CD8-positive, alpha-beta memory T cell (primary cell): ENCODE measurements around the gene IRF1. TPM values are rescaled to one million over a fixed set of nuclear protein-coding genes. Genes with fewer than 3 reads are reported as not detected.

Source experiments
- CTCF ChIA-PET: fragments of 350-600 bp; sonication (Branson Sonifier 250); formaldehyde crosslinking; loops from one replicate; lab custom pipeline; 2021; ENCODE audit warnings: antibody characterized with exemption; lab: Charles Lee
- POLR2A ChIA-PET: fragments of 350-600 bp; sonication (Branson Sonifier 250); formaldehyde crosslinking; loops from one replicate; lab custom pipeline; 2021; ENCODE audit warnings: antibody characterized with exemption; lab: Charles Lee
- DNase-seq, 5 donors: peaks; one replicate each; pipeline versions ENCODE4 v3.0.0 to v3.0.0-alpha.2; 2020 to 2022; ENCODE audit warnings: mixed read lengths in 1 of 5
- H3K27ac ChIP-seq: one replicate; pipeline ENCODE4 v1.7.0; 2013; ENCODE audit warnings: low read depth, mild to moderate bottlenecking, low read length, moderate library complexity
- H3K27me3 ChIP-seq: 2 replicates; pipeline ENCODE4 v1.7.0; 2013; ENCODE audit warnings: low read length, mild to moderate bottlenecking; ENCODE audit not compliant: insufficient read depth, poor library complexity, severe bottlenecking
- H3K36me3 ChIP-seq: 2 replicates; pipeline ENCODE4 v1.7.0; 2013; ENCODE audit warnings: mild to moderate bottlenecking, low read length, moderate library complexity; ENCODE audit not compliant: insufficient read depth
- H3K4me1 ChIP-seq: 2 replicates; pipeline ENCODE4 v1.7.0; 2013; ENCODE audit warnings: mild to moderate bottlenecking, low read length, moderate library complexity; ENCODE audit not compliant: insufficient read depth
- H3K4me3 ChIP-seq: 2 replicates; pipeline ENCODE4 v1.7.0; 2013; ENCODE audit warnings: mild to moderate bottlenecking, low read length
- H3K9me3 ChIP-seq: 2 replicates; pipeline ENCODE4 v1.7.0; 2013; ENCODE audit warnings: mild to moderate bottlenecking, low read length
- H3K27ac Mint-ChIP-seq, 8 donors: one replicate each; pipeline ENCODE4 v1.8.0; 2020 to 2021; ENCODE audit warnings: mixed read lengths in 8 of 8, mild to moderate bottlenecking in 6 of 8, inconsistent platforms in 3 of 8, moderate library complexity in 3 of 8
- H3K27me3 Mint-ChIP-seq, 2 donors: one replicate each; pipeline ENCODE4 v1.8.0; 2020 to 2021; ENCODE audit warnings: mixed read lengths in 2 of 2, mild to moderate bottlenecking in 1 of 2, moderate library complexity in 1 of 2
- H3K36me3 Mint-ChIP-seq, 3 donors: one replicate each; pipeline ENCODE4 v1.8.0; 2020 to 2021; ENCODE audit warnings: mixed read lengths in 3 of 3, inconsistent platforms in 1 of 3, mild to moderate bottlenecking in 1 of 3
- H3K4me1 Mint-ChIP-seq, 3 donors: one replicate each; pipeline ENCODE4 v1.8.0; 2020 to 2021; ENCODE audit warnings: mixed read lengths in 3 of 3, inconsistent platforms in 1 of 3, mild to moderate bottlenecking in 1 of 3
- H3K4me3 Mint-ChIP-seq, 7 donors: one replicate each; pipeline ENCODE4 v1.8.0; 2020 to 2021; ENCODE audit warnings: mixed read lengths in 7 of 7, mild to moderate bottlenecking in 6 of 7, moderate library complexity in 4 of 7, inconsistent platforms in 2 of 7
- H3K9me3 Mint-ChIP-seq, 5 donors: one replicate each; pipeline ENCODE4 v1.8.0; 2020 to 2022; ENCODE audit warnings: mixed read lengths in 5 of 5, mild to moderate bottlenecking in 3 of 5, moderate library complexity in 2 of 5, inconsistent platforms in 1 of 5
- polyA plus RNA-seq: library from polyadenylated mRNA; unstranded; fragments of 300-500 nt; fragmentation: Illumina TruSeq; gene quantifications from one replicate; pipeline ENCODE4 v1.2.3, GENCODE V29; 2021
- total RNA-seq, 2 experiments: library from RNA; stranded (reverse); gene quantifications; one replicate each; pipeline ENCODE4 v1.2.3, GENCODE V29; 2021

IRF1 gene
- total and polyA plus RNA-seq, 3 experiments from 2014 or later, result 115 to 204 (median 121) TPM

- peak in 1 of 5 donors; percentile 79 for DNase-seq
- peaks cover 70 to 80% (median 77%) of the 10 kb centered on the region in 3 donors for H3K4me1 Mint-ChIP-seq
- peak overlapping the region; percentile 93 to 100 (median 96) for H3K27ac Mint-ChIP-seq
- Histone ChIP-seq H3K27me3 (no peaks in the 10 kb centered on the region), H3K4me3 (peak overlapping the region; percentile 88), H3K36me3 (peaks cover 49% of the 10 kb centered on the region), H3K4me1 (peaks cover 80% of the 10 kb centered on the region), H3K9me3 (no peaks in the 10 kb centered on the region), H3K27ac (peak overlapping the region; percentile 96)
- H3K27me3 Mint-ChIP-seq, result peaks cover 0 to 13% of the 10 kb centered on the region in 2 donors
- H3K4me3 Mint-ChIP-seq, result peak overlapping the region; percentile 88 to 99 (median 96)
- H3K36me3 Mint-ChIP-seq, result peaks cover 33 to 57% (median 44%) of the 10 kb centered on the region in 3 donors
- H3K9me3 Mint-ChIP-seq, result no peaks in the 10 kb centered on the region
- CTCF ChIA-PET, result interaction anchor here (1.1 to 14.5 kb wide), 21 partner anchors 10 to 120 kb away, joined by 3 to 222 read pairs (median 14); partner anchors contain the start of gene SLC22A5
- POLR2A ChIA-PET, result interaction anchor here (0.5 to 7.3 kb wide), 25 partner anchors 10 to 1632 kb away, joined by 3 to 104 read pairs (median 6); partner anchors contain the start of gene RAD50
Observed at GRCh38 chr5:132489871-132490483, 596 bp downstream of the IRF1 start.

- H3K36me3 Mint-ChIP-seq, result peaks cover 38 to 65% (median 49%) of the 10 kb centered on the region in 3 donors
- Histone ChIP-seq H3K4me1 (peaks cover 80% of the 10 kb centered on the region), H3K27ac (peak overlapping the region; percentile 96), H3K4me3 (peak overlapping the region; percentile 88), H3K27me3 (no peaks in the 10 kb centered on the region), H3K9me3 (no peaks in the 10 kb centered on the region), H3K36me3 (peaks cover 56% of the 10 kb centered on the region)
- H3K4me1 Mint-ChIP-seq, result peaks cover 68 to 79% (median 78%) of the 10 kb centered on the region in 3 donors
- peak in 3 of 5 donors; percentile 13 to 46 (median 21) for DNase-seq
- H3K27ac Mint-ChIP-seq, result peak overlapping the region; percentile 93 to 100 (median 96)
- H3K9me3 Mint-ChIP-seq, result no peaks in the 10 kb centered on the region
- H3K4me3 Mint-ChIP-seq, result peak overlapping the region; percentile 88 to 99 (median 96)
- POLR2A ChIA-PET, result interaction anchor here (0.6 to 7.3 kb wide), 15 partner anchors 10 to 1633 kb away, joined by 3 to 104 read pairs (median 7); no protein-coding TSS in a partner anchor
- peaks cover 0 to 15% of the 10 kb centered on the region in 2 donors for H3K27me3 Mint-ChIP-seq
- CTCF ChIA-PET, result interaction anchor here (1.6 to 14.5 kb wide), 16 partner anchors 11 to 102 kb away, joined by 3 to 222 read pairs (median 24); no protein-coding TSS in a partner anchor
Observed at GRCh38 chr5:132489051-132489770, 1.4 kb downstream of the IRF1 start.

GRCh38 chr5:132488590-132488989 lies 2.0 kb downstream of the IRF1 start:
- H3K36me3 Mint-ChIP-seq, result peaks cover 44 to 71% (median 53%) of the 10 kb centered on the region in 3 donors
- Histone ChIP-seq H3K9me3 (no peaks in the 10 kb centered on the region), H3K4me3 (peak overlapping the region; percentile 88), H3K4me1 (peaks cover 80% of the 10 kb centered on the region), H3K27ac (peak overlapping the region; percentile 96), H3K27me3 (no peaks in the 10 kb centered on the region), H3K36me3 (peaks cover 62% of the 10 kb centered on the region)
- H3K9me3 Mint-ChIP-seq, result no peaks in the 10 kb centered on the region
- H3K4me3 Mint-ChIP-seq, result peak overlapping the region; percentile 88 to 99 (median 96)
- peaks cover 68 to 79% (median 78%) of the 10 kb centered on the region in 3 donors for H3K4me1 Mint-ChIP-seq
- ChIA-PET CTCF (interaction anchor here (1.6 to 14.5 kb wide), 12 partner anchors 7 to 102 kb away, joined by 3 to 222 read pairs (median 61); no protein-coding TSS in a partner anchor), POLR2A (interaction anchor here (1.3 to 7.3 kb wide), 8 partner anchors 7 to 78 kb away, joined by 4 to 104 read pairs (median 60); no protein-coding TSS in a partner anchor)
- H3K27me3 Mint-ChIP-seq, result peaks cover 0 to 17% of the 10 kb centered on the region in 2 donors
- peak overlapping the region; percentile 93 to 100 (median 96) for H3K27ac Mint-ChIP-seq
- peak in 1 of 5 donors; percentile 4 for DNase-seq

GRCh38 chr5:132487841-132488555 lies 2.6 kb downstream of the IRF1 start:
- POLR2A ChIA-PET, result interaction anchor here (1.0 to 7.3 kb wide), 12 partner anchors 8 to 100 kb away, joined by 3 to 104 read pairs (median 13); no protein-coding TSS in a partner anchor
- Histone ChIP-seq H3K9me3 (no peaks in the 10 kb centered on the region), H3K36me3 (peaks cover 68% of the 10 kb centered on the region), H3K27ac (peak overlapping the region; percentile 96), H3K4me3 (peak overlapping the region; percentile 88), H3K27me3 (no peaks in the 10 kb centered on the region), H3K4me1 (peaks cover 78% of the 10 kb centered on the region)
- Mint-ChIP-seq H3K4me3 (peak overlapping the region; percentile 88 to 99 (median 96)), H3K9me3 (no peaks in the 10 kb centered on the region), H3K36me3 (peaks cover 45 to 77% (median 53%) of the 10 kb centered on the region in 3 donors), H3K27ac (peak overlapping the region; percentile 93 to 100 (median 96)), H3K4me1 (peaks cover 64 to 78% (median 73%) of the 10 kb centered on the region in 3 donors), H3K27me3 (peaks cover 0 to 17% of the 10 kb centered on the region in 2 donors)
- CTCF ChIA-PET, result interaction anchor here (1.6 to 14.5 kb wide), 12 partner anchors 8 to 101 kb away, joined by 3 to 222 read pairs (median 61); no protein-coding TSS in a partner anchor
- peak in 3 of 5 donors; percentile 10 to 38 (median 15) for DNase-seq

GRCh38 chr5:132487095-132487428 lies 3.5 kb downstream of the IRF1 start:
- Histone ChIP-seq H3K27me3 (no peaks in the 10 kb centered on the region), H3K4me1 (peaks cover 70% of the 10 kb centered on the region), H3K9me3 (no peaks in the 10 kb centered on the region), H3K27ac (peak overlapping the region; percentile 96), H3K4me3 (peak overlapping the region; percentile 88), H3K36me3 (peaks cover 72% of the 10 kb centered on the region)
- Mint-ChIP-seq H3K27me3 (peaks cover 0 to 17% of the 10 kb centered on the region in 2 donors), H3K4me3 (peak overlapping the region; percentile 88 to 99 (median 96)), H3K27ac (peak overlapping the region; percentile 93 to 100 (median 96)), H3K4me1 (peaks cover 63 to 75% (median 64%) of the 10 kb centered on the region in 3 donors), H3K36me3 (peaks cover 49 to 82% (median 53%) of the 10 kb centered on the region in 3 donors), H3K9me3 (no peaks in the 10 kb centered on the region)
- peak in 1 of 5 donors; percentile 4 for DNase-seq
- ChIA-PET CTCF (interaction anchor here (1.2 to 14.5 kb wide), 10 partner anchors 9 to 77 kb away, joined by 3 to 222 read pairs (median 64); no protein-coding TSS in a partner anchor), POLR2A (interaction anchor here (1.0 to 7.3 kb wide), 10 partner anchors 8 to 99 kb away, joined by 3 to 104 read pairs (median 10); no protein-coding TSS in a partner anchor)

GRCh38 chr5:132486318-132487094 lies 4.1 kb downstream of the IRF1 start:
- DNase-seq, result peak in 2 of 5 donors; percentile 5 to 43
- Mint-ChIP-seq H3K4me1 (peaks cover 60 to 75% (median 61%) of the 10 kb centered on the region in 3 donors), H3K36me3 (peaks cover 49 to 86% (median 53%) of the 10 kb centered on the region in 3 donors), H3K27ac (peak overlapping the region; percentile 93 to 100 (median 96)), H3K4me3 (peak overlapping the region; percentile 88 to 99 (median 96)), H3K9me3 (no peaks in the 10 kb centered on the region), H3K27me3 (peaks cover 0 to 15% of the 10 kb centered on the region in 2 donors)
- Histone ChIP-seq H3K4me1 (peaks cover 64% of the 10 kb centered on the region), H3K9me3 (no peaks in the 10 kb centered on the region), H3K36me3 (peaks cover 72% of the 10 kb centered on the region), H3K27me3 (no peaks in the 10 kb centered on the region), H3K4me3 (peak overlapping the region; percentile 88), H3K27ac (peak overlapping the region; percentile 96)
- ChIA-PET POLR2A (interaction anchor here (0.8 to 7.3 kb wide), 11 partner anchors 8 to 98 kb away, joined by 3 to 104 read pairs (median 8); no protein-coding TSS in a partner anchor), CTCF (interaction anchor here (0.7 to 14.5 kb wide), 11 partner anchors 9 to 76 kb away, joined by 3 to 222 read pairs (median 63); no protein-coding TSS in a partner anchor)
